Measurements from ENCODE around the gene CUL3.
"Not testable (repeated sequence)": the region's sequence is repeated elsewhere in the genome, so short reads cannot be mapped to it uniquely, and the experiment has no call there.

GRCh38 chr2:224602778-224603375 is 17.7 kb upstream of the CUL3 start:
- not testable (repeated sequence) for TF ChIP-seq POLR2AphosphoS5, CTCF (IDR thresholded peaks at IDR 0.05)
